ENCODE measurements around the gene MINDY4.

The MINDY4 gene

GRCh38 chr7:30877015-30877769 lies 106.0 kb downstream of the MINDY4 start:
- DNase-seq (ENCODE audit: low read depth) = peak; percentile 22
- no peak overlapping the region for H3K4me3 ChIP-seq (ENCODE audit: low read length)
- no peak for TF ChIP-seq CTCF (conservative IDR thresholded peaks at IDR 0.05; ENCODE audit: low read length)

DNA sequence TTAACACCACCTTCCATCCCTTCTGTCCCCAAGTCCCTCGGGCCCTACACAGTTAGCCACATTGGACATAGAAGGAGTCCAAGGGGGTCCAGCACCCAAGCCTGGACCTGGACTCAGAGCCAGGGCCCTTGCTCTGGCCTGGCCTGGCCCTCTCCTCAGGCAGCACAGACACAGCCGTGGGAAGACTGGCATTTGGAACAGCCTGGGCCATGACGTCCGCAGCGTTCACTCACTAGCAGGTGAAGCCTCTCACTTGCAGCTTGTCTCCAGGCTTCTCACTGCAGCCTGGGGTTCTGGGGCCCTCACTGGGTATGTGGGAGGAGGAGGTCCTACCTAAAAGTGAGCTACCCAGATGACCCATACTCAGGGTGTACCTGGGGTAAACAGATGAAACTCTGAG lies 106.8 kb downstream of the MINDY4 start:
- TF ChIP-seq CTCF (conservative IDR thresholded peaks at IDR 0.05; ENCODE audit: low read length) = no peak
- H3K4me3 ChIP-seq (ENCODE audit: low read length) = no peak overlapping the region
- no peak for DNase-seq (ENCODE audit: low read depth)

GRCh38 chr7:30879139-30880124 lies 108.2 kb downstream of the MINDY4 start:
- TF ChIP-seq CTCF (conservative IDR thresholded peaks at IDR 0.05; ENCODE audit: low read length) = no peak
- H3K4me3 ChIP-seq (ENCODE audit: low read length) = no peak overlapping the region
- DNase-seq (ENCODE audit: low read depth) = no peak

- no peak overlapping the region for H3K4me3 ChIP-seq (ENCODE audit: low read length)
- DNase-seq (ENCODE audit: low read depth) = peak; percentile 22
- no peak for TF ChIP-seq CTCF (conservative IDR thresholded peaks at IDR 0.05; ENCODE audit: low read length)
These were observed 109.0 kb downstream of the MINDY4 start for GRCh38 chr7:30880125-30880720.

DNA sequence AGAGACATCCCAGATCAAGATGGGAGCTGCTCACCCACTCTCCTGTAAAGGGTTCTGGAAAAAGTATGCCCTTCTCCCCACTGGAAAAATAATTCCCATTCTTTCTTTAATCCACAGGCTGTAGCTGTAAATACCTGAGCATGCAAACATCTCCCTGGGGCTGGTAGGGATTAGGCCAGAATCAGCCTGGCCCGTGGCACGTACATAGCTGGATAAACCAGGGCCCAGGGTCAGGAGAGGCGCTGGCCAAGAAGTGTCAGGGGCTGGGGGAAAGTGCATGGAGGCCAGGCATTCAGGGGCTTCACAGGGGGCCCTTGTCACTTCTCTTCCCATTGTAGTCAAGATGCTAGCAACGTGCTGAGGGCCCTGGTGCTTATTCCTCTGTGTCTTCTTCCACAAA lies 109.7 kb downstream of the MINDY4 start:
- no peak for DNase-seq (ENCODE audit: low read depth)
- no peak overlapping the region for H3K4me3 ChIP-seq (ENCODE audit: low read length)
- TF ChIP-seq CTCF (conservative IDR thresholded peaks at IDR 0.05; ENCODE audit: low read length) = no peak

GRCh38 chr7:30881448-30881847 lies 110.2 kb downstream of the MINDY4 start:
- TF ChIP-seq CTCF (conservative IDR thresholded peaks at IDR 0.05; ENCODE audit: low read length) = no peak
- H3K4me3 ChIP-seq (ENCODE audit: low read length) = no peak overlapping the region
- no peak for DNase-seq (ENCODE audit: low read depth)
